SK-N-SH (cell line): Measurements from ENCODE around the gene SLC25A10. TPM values are rescaled to one million over a fixed set of nuclear protein-coding genes. Genes with fewer than 3 reads are reported as not detected.

Experiments used
- CTCF ChIA-PET: fragments of 300-600, 350-600 bp; formaldehyde crosslinking; extraction: SDS; loops from one replicate; lab custom pipeline; 2021; lab: Yijun Ruan, JAX
- POLR2A ChIA-PET: fragments of 350-600 bp; sonication (Branson Sonifier 250); formaldehyde crosslinking; extraction: SDS; loops from one replicate; lab custom pipeline; 2020; ENCODE audit warnings: antibody characterized with exemption, inconsistent platforms; lab: Yijun Ruan, JAX
- DNase-seq: peaks from one replicate; pipeline ENCODE4 v3.0.0; 2012
- H2AFZ ChIP-seq: fragments of 200-600 bp; sonication (generic); 2 replicates; pipeline ENCODE4 v1.8.1; 2016; ENCODE audit warnings: antibody characterized with exemption, mild to moderate bottlenecking, low read depth
- H3F3A ChIP-seq: fragments of 200-600 bp; sonication (generic); replicated peaks from 2 replicates; pipeline ENCODE3; 2016; ENCODE audit warnings: antibody characterized with exemption, mild to moderate bottlenecking; ENCODE audit not compliant: insufficient read depth
- H3K27ac ChIP-seq, 2 experiments: fragments of 200-500 bp in 1 of 2; fragments of 200-600 bp in 1 of 2; sonication (Bioruptor generic) in 1 of 2; sonication (generic), shearing (Covaris generic) in 1 of 2; 2 replicates each; pipeline versions ENCODE4 v1.5.1 to v1.6.1; 2014 to 2016; ENCODE audit warnings: low read depth in 2 of 2, inconsistent platforms in 1 of 2, low read length in 1 of 2, mild to moderate bottlenecking in 1 of 2, mixed read lengths in 1 of 2
- H3K27me3 ChIP-seq: fragments of 200-600 bp; sonication (generic), shearing (Covaris generic); 2 replicates; pipeline ENCODE4 v1.6.1; 2016; ENCODE audit warnings: mixed run types; ENCODE audit not compliant: insufficient read depth
- H3K36me3 ChIP-seq, 2 experiments: fragments of 200-500 bp in 1 of 2; fragments of 200-600 bp in 1 of 2; sonication (Bioruptor generic) in 1 of 2; sonication (generic) in 1 of 2; replicated peaks in 1 of 2; 2 replicates each; pipeline versions ENCODE3 to v1.5.1; 2014 to 2016; ENCODE audit warnings: low read length in 1 of 2, mild to moderate bottlenecking in 1 of 2; ENCODE audit not compliant: insufficient read depth in 2 of 2, control insufficient read depth in 1 of 2
- H3K4me1 ChIP-seq, 2 experiments: fragments of 200-500 bp in 1 of 2; fragments of 200-600 bp in 1 of 2; sonication (Bioruptor generic) in 1 of 2; sonication (generic), shearing (Covaris generic) in 1 of 2; 2 replicates each; pipeline versions ENCODE4 v1.5.1 to v1.6.1; 2014 to 2016; ENCODE audit warnings: low read depth in 1 of 2, low read length in 1 of 2, mixed run types in 1 of 2; ENCODE audit not compliant: insufficient read depth in 2 of 2, control insufficient read depth in 1 of 2
- H3K4me2 ChIP-seq: fragments of 200-600 bp; sonication (generic), shearing (Covaris generic); 2 replicates; pipeline ENCODE4 v1.6.1; 2017; ENCODE audit warnings: mixed run types
- H3K4me3 ChIP-seq, 2 experiments: fragments of 200-500 bp in 1 of 2; fragments of 200-600 bp in 1 of 2; sonication (Bioruptor generic) in 1 of 2; sonication (generic), shearing (Covaris generic) in 1 of 2; 2 replicates each; pipeline versions ENCODE4 v1.5.1 to v1.8.1; 2014 to 2016; ENCODE audit warnings: low read depth in 2 of 2, inconsistent platforms in 1 of 2, low read length in 1 of 2, mild to moderate bottlenecking in 1 of 2, mixed read lengths in 1 of 2, moderate library complexity in 1 of 2
- H3K79me2 ChIP-seq: fragments of 200-600 bp; sonication (generic); 2 replicates; pipeline ENCODE4 v1.8.1; 2017; ENCODE audit warnings: mild to moderate bottlenecking; ENCODE audit not compliant: insufficient read depth
- H3K9ac ChIP-seq: fragments of 200-600 bp; sonication (generic); 2 replicates; pipeline ENCODE4 v1.6.1; 2017; ENCODE audit warnings: mixed run types
- H3K9me2 ChIP-seq: fragments of 200-600 bp; sonication (generic); 2 replicates; pipeline ENCODE4 v1.6.1; 2017; ENCODE audit warnings: mixed run types
- H3K9me3 ChIP-seq: fragments of 200-600 bp; sonication (generic); 2 replicates; pipeline ENCODE4 v1.6.1; 2017; ENCODE audit warnings: mixed run types, mild to moderate bottlenecking, moderate library complexity
- H4K20me1 ChIP-seq: fragments of 200-600 bp; sonication (generic); 2 replicates; pipeline ENCODE4 v1.6.1; 2017; ENCODE audit warnings: mild to moderate bottlenecking, mixed run types; ENCODE audit not compliant: insufficient read depth
- CTCF ChIP-seq: fragments of 200-600 bp; sonication (generic); IDR thresholded peaks from 2 replicates; pipeline ENCODE4 v1.6.1; 2017; ENCODE audit warnings: antibody characterized with exemption, mild to moderate bottlenecking, moderate library complexity
- EP300 ChIP-seq, 2 experiments: IDR thresholded peaks; 2 replicates each; pipeline versions ENCODE4 v1.4.0 to v1.6.1; 2012; ENCODE audit warnings: borderline replicate concordance in 1 of 2, low read depth in 1 of 2, low read length in 1 of 2
- FOSL2 ChIP-seq: IDR thresholded peaks from 2 replicates; pipeline ENCODE4 v1.4.0; 2012; ENCODE audit warnings: low read depth, mild to moderate bottlenecking, moderate library complexity, borderline replicate concordance
- GABPA ChIP-seq: IDR thresholded peaks from 2 replicates; pipeline ENCODE4 v1.4.0; 2012; ENCODE audit warnings: low read depth, mild to moderate bottlenecking
- JUND ChIP-seq: IDR thresholded peaks from 2 replicates; pipeline ENCODE4 v1.4.0; 2012
- NFIC ChIP-seq: IDR thresholded peaks from 2 replicates; pipeline ENCODE4 v1.4.0; 2012; ENCODE audit warnings: borderline replicate concordance
- TCF12 ChIP-seq: IDR thresholded peaks from 2 replicates; pipeline ENCODE4 v1.4.0; 2012
- TEAD4 ChIP-seq: IDR thresholded peaks from 2 replicates; pipeline ENCODE4 v1.4.0; 2012; ENCODE audit warnings: mild to moderate bottlenecking, borderline replicate concordance; ENCODE audit not compliant: insufficient read depth
- USF1 ChIP-seq: IDR thresholded peaks from 2 replicates; pipeline ENCODE4 v1.4.0; 2012; ENCODE audit warnings: low read depth, borderline replicate concordance
- ZBTB33 ChIP-seq: IDR thresholded peaks from 2 replicates; pipeline ENCODE4 v1.4.0; 2012; ENCODE audit warnings: low read depth, borderline replicate concordance
- WGBS: methylation state at CpG from one replicate; pipeline ENCODE4 v1.1.6; 2017; ENCODE audit warnings: low lambda C conversion rate; 5-methylcytosine and 5-hydroxymethylcytosine counted together
- polyA plus RNA-seq, 3 experiments: library from polyadenylated mRNA; depleted of rRNA; stranded (reverse); fragments of >200 nt; gene quantifications; 2 replicates each; pipeline ENCODE4 v1.2.3, GENCODE V29; 2012

The SLC25A10 gene
- polyA plus RNA-seq, 1 of the 3 experiments (the other 2 are of a cell fraction), result 34.7 TPM

GRCh38 chr17:81717049-81717765 is 5.1 kb downstream of the SLC25A10 start:
- Histone ChIP-seq H3K4me3 (no peak overlapping the region), H3K9me2 (no peaks in the 10 kb centered on the region), H3K9ac (no peak overlapping the region), H3K4me2 (no peak overlapping the region), H3K4me1 (peaks cover 10 to 23% of the 10 kb centered on the region in 2 experiments; a peak in 3 of 4 replicates), H3K79me2 (peaks cover 24% of the 10 kb centered on the region; the same call in 1 of the 2 replicates), H3K27ac (no peak overlapping the region), H3K27me3 (no peaks in the 10 kb centered on the region), H4K20me1 (no peaks in the 10 kb centered on the region), H3K9me3 (no peaks in the 10 kb centered on the region), H2AFZ (no peak overlapping the region), H3F3A (peaks cover 11% of the 10 kb centered on the region), H3K36me3 (peaks cover 0 to 9% of the 10 kb centered on the region in 2 experiments)
- DNase-seq, result no peak
- 97% methylated on average over 8 of the region's 25 CpGs for WGBS
- TF ChIP-seq GABPA, result no peak
- no peak for TF ChIP-seq ZBTB33
- TF ChIP-seq CTCF, result no peak
- POLR2A ChIA-PET, result interaction anchor here (1.0 kb wide), 1 partner anchor 14 kb away, joined by 3 read pairs; the partner anchor contains the start of gene MRPL12
- CTCF ChIA-PET, result interaction anchor here (1.1 to 1.2 kb wide), 2 partner anchors 12 to 17 kb away, joined by 3 to 4 read pairs; no protein-coding TSS in a partner anchor

- ChIA-PET CTCF (interaction anchor here (1.1 kb wide), 1 partner anchor 11 kb away, joined by 3 read pairs; no protein-coding TSS in a partner anchor), POLR2A (interaction anchor here (1.0 kb wide), 1 partner anchor 15 kb away, joined by 3 read pairs; the partner anchor contains the start of gene MRPL12)
- H2AFZ ChIP-seq, result no peak overlapping the region
- H3K27ac ChIP-seq, result no peak overlapping the region
- no peaks in the 10 kb centered on the region for H3K9me3 ChIP-seq
- no peaks in the 10 kb centered on the region for H3K9me2 ChIP-seq
- H3F3A ChIP-seq, result peaks cover 11% of the 10 kb centered on the region
- peaks cover 0 to 9% of the 10 kb centered on the region in 2 experiments for H3K36me3 ChIP-seq
- H3K4me1 ChIP-seq, result peaks cover 10 to 23% of the 10 kb centered on the region in 2 experiments; a peak in 3 of 4 replicates
- no peak overlapping the region for H3K4me2 ChIP-seq
- WGBS, result 93% methylated on average over 9 of the region's 9 CpGs
- no peak overlapping the region for H3K9ac ChIP-seq
- no peaks in the 10 kb centered on the region for H3K27me3 ChIP-seq
- no peak for TF ChIP-seq FOSL2
- no peak for TF ChIP-seq EP300 (IDR thresholded peaks at IDR 0.05; ENCODE audit: borderline replicate concordance in 1 of 2, low read depth in 1 of 2, low read length in 1 of 2)
- TF ChIP-seq USF1, result no peak
- no peak for TF ChIP-seq TEAD4
- no peak for TF ChIP-seq NFIC
- no peak for TF ChIP-seq TCF12
- TF ChIP-seq JUND, result no peak
- H3K4me3 ChIP-seq, result no peak overlapping the region
- no peak for DNase-seq
- H3K79me2 ChIP-seq, result peaks cover 21% of the 10 kb centered on the region; the same call in 1 of the 2 replicates
- no peaks in the 10 kb centered on the region for H4K20me1 ChIP-seq
Observed at GRCh38 chr17:81717766-81718089, 5.6 kb downstream of the SLC25A10 start.
